ENCODE results near the gene THPO. TPM values are rescaled to one million over a fixed set of nuclear protein-coding genes. Genes with fewer than 3 reads are reported as not detected.

The THPO gene
- total and polyA plus RNA-seq, 9 of the 15 experiments (the other 6 are each of a cell fraction or from before 2014, with no cell fraction given) = 0.11 to 1.1 (median 0.35) TPM; not detected in 1

DNA sequence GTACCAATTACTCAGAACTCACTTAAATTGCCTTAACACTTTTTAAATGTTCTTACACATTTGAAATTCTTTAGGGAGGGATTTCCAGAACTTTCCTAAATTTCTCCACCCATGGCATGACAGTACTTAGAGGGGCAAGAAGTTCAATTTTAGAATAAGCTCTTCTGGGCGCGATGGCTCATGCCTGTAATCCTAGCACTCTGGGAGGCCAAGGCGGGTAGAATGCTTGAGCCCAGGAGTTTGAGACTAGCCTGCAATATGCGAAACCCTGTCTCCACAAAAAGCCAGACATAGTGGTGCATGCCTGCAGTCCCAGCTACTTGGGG, 30.0 kb downstream of the THPO start (continued):
- TF ChIP-seq, protein P1, sequence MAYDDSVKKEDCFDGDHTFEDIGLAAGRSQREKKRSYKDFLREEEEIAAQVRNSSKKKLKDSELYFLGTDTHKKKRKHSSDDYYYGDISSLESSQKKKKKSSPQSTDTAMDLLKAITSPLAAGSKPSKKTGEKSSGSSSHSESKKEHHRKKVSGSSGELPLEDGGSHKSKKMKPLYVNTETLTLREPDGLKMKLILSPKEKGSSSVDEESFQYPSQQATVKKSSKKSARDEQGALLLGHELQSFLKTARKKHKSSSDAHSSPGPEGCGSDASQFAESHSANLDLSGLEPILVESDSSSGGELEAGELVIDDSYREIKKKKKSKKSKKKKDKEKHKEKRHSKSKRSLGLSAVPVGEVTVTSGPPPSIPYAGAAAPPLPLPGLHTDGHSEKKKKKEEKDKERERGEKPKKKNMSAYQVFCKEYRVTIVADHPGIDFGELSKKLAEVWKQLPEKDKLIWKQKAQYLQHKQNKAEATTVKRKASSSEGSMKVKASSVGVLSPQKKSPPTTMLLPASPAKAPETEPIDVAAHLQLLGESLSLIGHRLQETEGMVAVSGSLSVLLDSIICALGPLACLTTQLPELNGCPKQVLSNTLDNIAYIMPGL (CRISPR knock-in tag; IDR thresholded peaks at IDR 0.05) = no peak
- TF ChIP-seq IRF2 (CRISPR knock-in tag; IDR thresholded peaks at IDR 0.05) (no peak), CREBBP (IDR thresholded peaks at IDR 0.05; ENCODE audit: low read depth, low read length) (no peak), SETDB1 (IDR thresholded peaks at IDR 0.05; ENCODE audit: low read length) (no peak), CCAR2 (IDR thresholded peaks at IDR 0.05; ENCODE audit: low read depth, low read length) (no peak), KDM5B (IDR thresholded peaks at IDR 0.05; ENCODE audit: insufficient replicate concordance, low read depth, low read length) (no peak), PHF20 (IDR thresholded peaks at IDR 0.05; ENCODE audit: partially characterized antibody) (no peak), ZBTB12 (CRISPR knock-in tag; IDR thresholded peaks at IDR 0.05) (no peak), ZNF707 (CRISPR knock-in tag; conservative IDR thresholded peaks at IDR 0.05) (no peak), ZKSCAN1 (IDR thresholded peaks at IDR 0.05; ENCODE audit: low read depth, low read length) (no peak), KLF1 (tag; IDR thresholded peaks at IDR 0.05) (no peak), ESRRB (CRISPR knock-in tag; IDR thresholded peaks at IDR 0.05; ENCODE audit: borderline replicate concordance) (no peak), DDX20 (tag; IDR thresholded peaks at IDR 0.05; ENCODE audit: low read depth) (no peak), MYC (IDR thresholded peaks at IDR 0.05; ENCODE audit: low read depth, low read length) (no peak), MYC (CRISPR knock-in tag; IDR thresholded peaks at IDR 0.05; ENCODE audit: borderline replicate concordance, low read depth) (no peak), U2AF2 (optimal IDR thresholded peaks at IDR 0.05; ENCODE audit: low read depth, low read length) (no peak), ZNF507 (tag; conservative IDR thresholded peaks at IDR 0.05) (no peak), RFX7 (CRISPR knock-in tag; IDR thresholded peaks at IDR 0.05) (no peak), TFAM (CRISPR knock-in tag; conservative IDR thresholded peaks at IDR 0.05) (no peak), ZNF253 (CRISPR knock-in tag; conservative IDR thresholded peaks at IDR 0.05) (no peak)
- TF ChIP-seq, protein P2, sequence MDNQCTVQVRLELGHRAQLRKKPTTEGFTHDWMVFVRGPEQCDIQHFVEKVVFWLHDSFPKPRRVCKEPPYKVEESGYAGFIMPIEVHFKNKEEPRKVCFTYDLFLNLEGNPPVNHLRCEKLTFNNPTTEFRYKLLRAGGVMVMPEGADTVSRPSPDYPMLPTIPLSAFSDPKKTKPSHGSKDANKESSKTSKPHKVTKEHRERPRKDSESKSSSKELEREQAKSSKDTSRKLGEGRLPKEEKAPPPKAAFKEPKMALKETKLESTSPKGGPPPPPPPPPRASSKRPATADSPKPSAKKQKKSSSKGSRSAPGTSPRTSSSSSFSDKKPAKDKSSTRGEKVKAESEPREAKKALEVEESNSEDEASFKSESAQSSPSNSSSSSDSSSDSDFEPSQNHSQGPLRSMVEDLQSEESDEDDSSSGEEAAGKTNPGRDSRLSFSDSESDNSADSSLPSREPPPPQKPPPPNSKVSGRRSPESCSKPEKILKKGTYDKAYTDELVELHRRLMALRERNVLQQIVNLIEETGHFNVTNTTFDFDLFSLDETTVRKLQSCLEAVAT (IDR thresholded peaks at IDR 0.05) = peak in 1 of 2 experiments; percentile 82; a peak in 2 of 4 replicates
- TF ChIP-seq, protein P3, sequence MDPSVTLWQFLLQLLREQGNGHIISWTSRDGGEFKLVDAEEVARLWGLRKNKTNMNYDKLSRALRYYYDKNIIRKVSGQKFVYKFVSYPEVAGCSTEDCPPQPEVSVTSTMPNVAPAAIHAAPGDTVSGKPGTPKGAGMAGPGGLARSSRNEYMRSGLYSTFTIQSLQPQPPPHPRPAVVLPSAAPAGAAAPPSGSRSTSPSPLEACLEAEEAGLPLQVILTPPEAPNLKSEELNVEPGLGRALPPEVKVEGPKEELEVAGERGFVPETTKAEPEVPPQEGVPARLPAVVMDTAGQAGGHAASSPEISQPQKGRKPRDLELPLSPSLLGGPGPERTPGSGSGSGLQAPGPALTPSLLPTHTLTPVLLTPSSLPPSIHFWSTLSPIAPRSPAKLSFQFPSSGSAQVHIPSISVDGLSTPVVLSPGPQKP (CRISPR knock-in tag; IDR thresholded peaks at IDR 0.05) = no peak
- TF ChIP-seq, protein P4, sequence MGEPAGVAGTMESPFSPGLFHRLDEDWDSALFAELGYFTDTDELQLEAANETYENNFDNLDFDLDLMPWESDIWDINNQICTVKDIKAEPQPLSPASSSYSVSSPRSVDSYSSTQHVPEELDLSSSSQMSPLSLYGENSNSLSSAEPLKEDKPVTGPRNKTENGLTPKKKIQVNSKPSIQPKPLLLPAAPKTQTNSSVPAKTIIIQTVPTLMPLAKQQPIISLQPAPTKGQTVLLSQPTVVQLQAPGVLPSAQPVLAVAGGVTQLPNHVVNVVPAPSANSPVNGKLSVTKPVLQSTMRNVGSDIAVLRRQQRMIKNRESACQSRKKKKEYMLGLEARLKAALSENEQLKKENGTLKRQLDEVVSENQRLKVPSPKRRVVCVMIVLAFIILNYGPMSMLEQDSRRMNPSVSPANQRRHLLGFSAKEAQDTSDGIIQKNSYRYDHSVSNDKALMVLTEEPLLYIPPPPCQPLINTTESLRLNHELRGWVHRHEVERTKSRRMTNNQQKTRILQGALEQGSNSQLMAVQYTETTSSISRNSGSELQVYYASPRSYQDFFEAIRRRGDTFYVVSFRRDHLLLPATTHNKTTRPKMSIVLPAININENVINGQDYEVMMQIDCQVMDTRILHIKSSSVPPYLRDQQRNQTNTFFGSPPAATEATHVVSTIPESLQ (CRISPR knock-in tag; IDR thresholded peaks at IDR 0.05) = 0 out of 2 replicates have a peak, but pooled peaks have one; percentile 48

Measured in K562 (cell line).